ENCODE measurements around the gene IQCF2. TPM values are rescaled to one million over a fixed set of nuclear protein-coding genes. Genes with fewer than 3 reads are reported as not detected.
"Not testable (repeated sequence)": the region's sequence is repeated elsewhere in the genome, so short reads cannot be mapped to it uniquely, and the experiment has no call there.

Gene IQCF2
- total RNA-seq (2014; rRNA removed; shearing (Covaris generic); ENCODE audit: low replicate concordance): not detected in 2 replicates

DNA sequence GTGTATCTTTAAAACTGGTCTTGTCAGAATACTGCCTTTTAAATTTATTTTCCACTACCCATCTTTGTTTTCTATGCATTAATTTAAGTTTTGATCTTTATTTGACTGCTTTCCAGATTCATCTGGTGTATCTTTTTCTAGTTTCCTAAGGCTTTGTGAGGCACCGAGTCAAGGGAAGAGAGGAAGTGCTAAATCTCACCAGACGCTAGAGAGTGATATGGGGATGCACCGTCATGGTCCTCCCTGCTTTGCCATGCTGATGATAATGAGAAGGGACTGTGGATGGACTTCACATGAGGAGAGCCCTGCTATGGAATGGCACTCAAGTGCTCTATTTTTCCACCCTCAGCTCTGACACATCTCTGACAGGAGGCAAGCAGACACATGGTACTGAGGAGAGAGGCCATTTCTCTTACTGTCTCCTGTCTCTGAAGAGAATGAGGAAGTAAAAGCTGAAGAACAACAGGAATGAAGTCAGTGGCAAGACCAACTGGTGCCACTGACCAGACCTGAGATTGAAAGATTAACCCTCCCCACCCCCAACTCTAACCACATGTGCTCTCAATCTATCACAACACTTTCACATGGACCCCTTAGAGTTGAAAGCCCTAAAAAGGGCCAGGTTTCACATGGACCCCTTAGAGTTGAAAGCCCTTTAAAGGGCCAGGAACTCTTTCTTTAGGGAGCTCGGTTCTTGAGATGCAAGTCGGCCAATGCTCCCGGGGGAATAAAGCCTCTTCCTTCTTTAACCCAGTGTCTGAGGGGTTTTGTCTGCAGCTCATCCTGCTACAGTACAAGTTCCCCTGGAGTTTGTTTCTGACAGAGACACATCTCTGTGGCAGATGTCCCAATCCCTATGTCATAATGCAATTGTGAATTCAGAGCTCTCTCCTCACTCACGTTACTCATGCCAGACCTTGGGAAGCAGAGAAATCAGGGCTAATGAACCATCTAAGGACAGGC is at the start of gene IQCF2:
IQCF2 (plus strand) TSS at position 913 of the 963 bp plus-strand sequence. CDS start 52 bp downstream, outside the sequence.
- no peak for DNase-seq
- H3K4me3 ChIP-seq: no peak within 1 kb of the TSS

DNA sequence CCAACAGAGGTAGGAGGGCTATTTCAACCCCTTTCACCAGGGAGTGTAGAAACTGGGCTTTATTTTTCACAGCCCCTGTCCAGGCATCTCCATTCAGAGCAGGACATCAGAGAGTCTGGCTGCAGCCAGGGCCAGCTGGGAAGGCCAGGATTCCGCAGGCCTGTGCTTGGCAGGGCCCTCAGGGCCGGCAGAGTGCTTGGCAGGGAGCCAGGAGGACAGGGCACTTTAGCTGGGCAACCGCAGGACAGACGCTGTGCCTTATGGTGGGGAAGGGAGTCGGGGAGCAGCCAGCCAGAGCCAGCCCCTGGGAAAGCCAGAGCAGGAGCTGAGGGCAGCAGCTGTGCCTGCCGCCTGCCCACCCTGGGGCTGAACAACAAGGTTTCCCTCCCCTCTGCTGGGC is 47.9 kb upstream of the IQCF2 start:
- Histone ChIP-seq H3K9me3 (no peaks in the 10 kb centered on the region), H3K36me3 (no peaks in the 10 kb centered on the region), H3K4me3 (no peak overlapping the region), H3K27me3 (no peaks in the 10 kb centered on the region)
- DNase-seq: peak; percentile 3

More for the DNA sequence above, at the start of gene IQCF2:
- H3K9me3 ChIP-seq: no peaks in the 10 kb centered on the region
- H3K36me3 ChIP-seq: no peaks in the 10 kb centered on the region
- H3K27me3 ChIP-seq: no peaks in the 10 kb centered on the region

DNA sequence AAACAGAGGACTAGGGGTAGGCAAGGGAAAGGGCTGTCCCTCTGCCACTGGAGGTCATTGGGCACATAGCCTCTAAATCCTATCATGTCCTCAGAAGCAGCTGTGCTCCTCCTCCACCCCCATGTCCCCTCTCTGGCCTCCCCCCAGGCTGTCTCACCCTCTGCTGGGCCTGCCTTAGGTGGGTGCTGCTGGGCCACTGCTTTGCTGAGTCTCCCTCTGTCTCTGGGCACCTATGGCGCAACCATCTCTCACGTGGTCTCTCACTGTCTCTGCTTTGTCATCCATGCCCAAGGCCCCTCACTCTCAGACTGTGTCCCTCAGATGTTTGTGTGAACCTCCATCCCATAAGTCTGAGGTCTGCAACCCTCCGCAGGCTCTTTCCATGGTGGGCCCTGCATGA is 47.4 kb upstream of the IQCF2 start:
- DNase-seq: no peak
- no peaks in the 10 kb centered on the region for H3K27me3 ChIP-seq
- H3K36me3 ChIP-seq: no peaks in the 10 kb centered on the region
- H3K4me3 ChIP-seq: no peak overlapping the region
- no peaks in the 10 kb centered on the region for H3K9me3 ChIP-seq

DNA sequence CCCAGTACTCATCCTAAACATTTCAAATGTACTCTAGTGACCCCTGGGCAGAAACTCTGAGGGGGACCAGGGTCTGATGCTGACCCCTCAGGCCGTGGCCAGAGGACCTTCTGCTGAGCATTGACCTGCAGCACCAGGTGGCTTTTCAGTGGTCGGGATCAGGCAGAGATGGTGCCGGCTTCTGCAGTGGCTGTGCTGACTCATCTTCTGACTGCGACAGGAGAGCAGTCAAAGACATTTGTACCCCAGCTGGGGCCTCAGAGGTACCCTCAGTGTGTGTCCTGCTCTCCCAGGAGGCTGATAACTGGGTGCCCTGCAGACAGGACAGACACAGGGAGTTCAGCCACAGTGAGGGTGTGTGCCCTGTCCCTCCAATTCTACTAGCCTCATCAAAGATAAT is 45.8 kb upstream of the IQCF2 start:
- Histone ChIP-seq H3K4me3 (no peak overlapping the region), H3K9me3 (no peaks in the 10 kb centered on the region), H3K27me3 (no peaks in the 10 kb centered on the region), H3K36me3 (no peaks in the 10 kb centered on the region)
- no peak for DNase-seq

DNA sequence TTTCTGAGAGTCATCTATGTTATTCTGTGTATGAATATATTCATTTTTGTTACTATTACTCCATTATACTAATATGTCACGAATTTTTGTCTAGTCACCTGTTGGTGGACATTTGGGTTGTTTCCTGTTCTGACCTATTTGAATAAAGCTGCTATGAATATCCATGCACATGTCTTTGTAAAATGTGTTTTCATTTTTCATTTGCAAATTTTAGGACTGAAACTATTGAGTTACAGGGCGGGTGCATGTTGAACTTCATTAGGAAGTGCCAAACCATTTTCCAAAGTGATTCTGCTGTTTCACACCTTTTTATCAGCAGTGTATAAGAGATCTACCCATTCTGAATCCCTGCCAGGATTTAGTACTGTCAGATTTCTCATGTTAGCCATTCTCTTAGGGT is 44.7 kb upstream of the IQCF2 start:
- no peaks in the 10 kb centered on the region for H3K9me3 ChIP-seq
- no peak overlapping the region for H3K4me3 ChIP-seq
- no peaks in the 10 kb centered on the region for H3K27me3 ChIP-seq
- DNase-seq: no peak
- no peaks in the 10 kb centered on the region for H3K36me3 ChIP-seq

DNA sequence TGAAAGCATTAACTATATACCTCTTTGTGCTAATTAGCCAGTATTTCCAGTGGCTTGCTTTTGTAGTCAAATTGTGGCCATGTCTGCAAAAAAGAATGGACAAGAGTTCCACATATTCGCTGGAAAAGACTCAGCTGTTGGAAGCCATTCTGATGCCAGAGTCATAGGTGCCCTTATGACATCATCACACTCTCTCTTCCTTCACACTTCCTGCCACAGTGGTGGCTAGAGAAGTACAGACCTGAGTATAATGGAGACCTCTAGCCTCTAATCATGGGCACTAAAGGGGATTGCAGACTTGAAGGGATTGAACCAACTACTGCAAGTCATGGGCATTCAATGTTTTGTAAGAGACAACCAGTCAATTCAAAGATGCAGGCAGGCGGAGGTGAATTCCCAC is 44.0 kb upstream of the IQCF2 start:
- Histone ChIP-seq H3K9me3 (no peaks in the 10 kb centered on the region), H3K36me3 (no peaks in the 10 kb centered on the region), H3K4me3 (no peak overlapping the region), H3K27me3 (no peaks in the 10 kb centered on the region)
- DNase-seq: no peak

DNA sequence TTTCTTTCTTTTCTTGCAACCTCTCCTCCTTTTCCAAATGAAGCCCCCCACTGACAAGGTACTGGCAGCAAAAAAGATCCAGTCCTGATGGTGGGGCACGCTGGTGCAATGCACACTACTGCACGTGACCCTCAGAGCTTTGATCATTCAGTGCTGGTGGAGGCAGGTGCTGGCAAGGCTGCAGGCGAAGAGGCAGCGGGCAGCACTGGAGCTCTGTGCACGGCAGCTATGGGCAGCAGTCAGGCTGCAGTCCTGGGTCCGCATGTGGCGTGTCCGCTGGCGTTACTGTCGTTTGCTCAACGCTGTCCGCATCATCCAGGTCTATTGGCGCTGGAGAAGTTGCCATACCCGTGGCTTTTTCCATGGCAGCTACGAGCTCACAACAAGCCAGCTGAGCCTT is 42.3 kb upstream of the IQCF2 start:
- Histone ChIP-seq H3K27me3 (no peaks in the 10 kb centered on the region), H3K9me3 (no peaks in the 10 kb centered on the region), H3K4me3 (no peak overlapping the region), H3K36me3 (no peaks in the 10 kb centered on the region)
- DNase-seq: no peak

DNA sequence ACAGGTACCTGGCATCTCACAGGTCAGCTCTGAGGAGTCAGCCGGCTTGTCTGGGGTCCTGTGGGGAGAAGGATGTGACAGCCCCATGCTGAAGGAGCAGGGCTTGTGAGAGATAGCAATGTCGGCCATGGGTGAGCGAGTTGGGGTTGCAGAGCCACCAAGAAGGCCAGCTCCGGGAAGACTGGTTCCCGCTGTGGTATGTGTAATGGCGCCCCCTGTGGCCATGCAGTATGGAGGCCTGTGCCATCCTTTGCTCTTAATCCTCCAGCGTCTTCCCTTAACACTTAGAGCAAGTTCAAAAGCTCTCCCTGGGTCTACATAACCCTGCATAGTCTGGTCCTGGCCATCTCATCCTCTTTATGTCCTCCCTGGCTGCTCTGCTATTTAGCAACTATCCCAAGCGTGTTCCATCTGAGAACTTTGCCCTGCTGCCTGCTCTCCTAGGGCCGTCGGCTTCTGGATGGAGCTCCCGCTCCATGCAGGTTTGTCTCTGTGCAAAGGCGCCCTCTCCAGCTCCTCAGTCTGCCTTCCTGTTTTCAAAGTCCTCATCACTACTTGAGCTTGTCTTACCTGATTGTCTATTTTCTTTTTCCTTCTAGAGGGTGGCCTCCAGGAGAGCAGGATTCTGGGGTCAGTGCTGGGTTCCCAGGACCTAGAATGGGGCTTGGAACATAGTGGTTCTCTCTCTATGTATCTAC is 41.6 kb upstream of the IQCF2 start:
- peak; percentile 4 for DNase-seq
- no peaks in the 10 kb centered on the region for H3K36me3 ChIP-seq
- no peaks in the 10 kb centered on the region for H3K9me3 ChIP-seq
- H3K4me3 ChIP-seq: no peak overlapping the region
- H3K27me3 ChIP-seq: no peaks in the 10 kb centered on the region

DNA sequence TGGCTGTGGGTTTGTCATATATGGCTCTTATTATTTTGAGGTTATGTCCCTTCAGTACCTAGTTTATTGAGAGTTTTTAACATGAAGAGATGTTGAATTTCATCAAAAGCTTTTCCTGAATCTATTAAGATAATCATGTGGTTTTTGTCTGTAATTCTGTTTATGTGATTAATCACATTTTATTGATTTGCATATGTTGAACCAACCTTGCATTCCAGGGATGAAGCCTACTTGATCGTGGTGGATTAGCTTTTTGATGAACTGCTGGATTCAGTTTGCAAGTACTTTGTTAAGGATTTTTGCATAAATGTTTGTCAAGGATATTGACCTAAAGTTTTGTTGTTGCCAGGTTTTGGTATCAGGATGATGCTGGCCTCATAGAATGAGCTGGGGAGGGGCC is 33.1 kb upstream of the IQCF2 start:
- no peaks in the 10 kb centered on the region for H3K27me3 ChIP-seq
- no peak for DNase-seq
- no peaks in the 10 kb centered on the region for H3K36me3 ChIP-seq
- H3K4me3 ChIP-seq: no peak overlapping the region
- 0 out of 2 replicates have a peak, but pooled peaks cover 3% of the 10 kb centered on the region for H3K9me3 ChIP-seq

DNA sequence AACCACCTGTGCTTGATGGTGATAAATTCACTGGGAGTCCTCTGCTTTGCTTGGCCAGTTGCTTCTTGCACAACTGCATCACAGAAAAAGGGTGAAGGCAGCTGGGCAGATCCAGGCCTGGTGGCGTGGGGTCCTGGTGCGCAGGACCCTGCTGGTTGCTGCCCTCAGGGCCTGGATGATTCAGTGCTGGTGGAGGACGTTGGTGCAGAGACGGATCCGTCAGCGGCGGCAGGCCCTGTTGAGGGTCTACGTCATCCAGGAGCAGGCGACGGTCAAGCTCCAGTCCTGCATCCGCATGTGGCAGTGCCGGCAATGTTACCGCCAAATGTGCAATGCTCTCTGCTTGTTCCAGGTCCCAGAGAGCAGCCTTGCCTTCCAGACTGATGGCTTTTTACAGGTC is 31.1 kb upstream of the IQCF2 start:
- Histone ChIP-seq H3K4me3 (no peak overlapping the region), H3K27me3 (no peaks in the 10 kb centered on the region), H3K36me3 (no peaks in the 10 kb centered on the region), H3K9me3 (0 out of 2 replicates have a peak, but pooled peaks cover 3% of the 10 kb centered on the region)
- no peak for DNase-seq

DNA sequence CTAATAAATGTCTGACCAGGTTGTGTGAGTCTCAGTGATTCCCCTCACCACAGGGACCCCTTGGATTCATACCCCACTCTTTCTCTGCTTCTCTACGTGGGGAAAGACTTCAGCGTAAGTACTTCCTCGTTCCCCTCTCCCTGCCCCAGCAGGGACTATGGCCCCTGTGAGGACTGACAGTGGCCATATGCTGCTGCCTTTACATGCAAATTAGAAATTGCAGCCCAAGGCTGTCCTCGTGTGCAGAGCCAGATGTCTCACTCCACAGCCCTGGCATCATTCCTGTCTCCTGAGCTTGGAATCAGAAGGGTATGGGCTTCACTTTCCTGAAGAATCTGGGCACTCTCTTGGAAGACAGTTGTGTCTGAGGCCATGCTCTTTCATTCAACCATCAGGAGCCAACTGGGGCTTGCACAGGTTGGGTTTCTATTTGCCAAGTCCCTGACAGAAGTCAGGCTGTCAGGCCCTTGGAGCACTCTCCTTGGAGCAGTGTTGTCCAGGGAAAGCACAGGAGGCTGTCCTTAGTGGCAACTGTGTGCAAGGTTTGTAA is 30.5 kb upstream of the IQCF2 start:
- DNase-seq: no peak
- no peaks in the 10 kb centered on the region for H3K27me3 ChIP-seq
- H3K36me3 ChIP-seq: no peaks in the 10 kb centered on the region
- no peak overlapping the region for H3K4me3 ChIP-seq
- H3K9me3 ChIP-seq: 0 out of 2 replicates have a peak, but pooled peaks cover 3% of the 10 kb centered on the region

DNA sequence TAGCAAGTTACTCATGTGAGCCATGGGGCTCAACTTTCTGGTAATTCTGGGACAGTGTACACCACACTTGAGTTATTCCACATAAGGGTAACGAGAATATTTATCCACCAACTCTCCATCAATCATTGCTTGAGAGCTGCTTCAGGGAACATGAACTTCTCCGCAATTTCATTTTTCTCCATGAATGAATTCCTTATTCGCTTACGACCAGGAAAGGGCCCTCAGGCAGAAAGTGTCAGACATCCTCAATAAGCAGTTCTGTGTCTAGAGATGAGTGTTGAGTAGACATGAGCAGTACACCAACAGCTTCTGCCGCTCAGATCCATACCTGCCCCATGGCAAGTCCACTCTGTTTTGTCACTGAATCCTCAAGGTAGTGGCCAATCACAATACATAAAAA is 24.8 kb upstream of the IQCF2 start:
- Histone ChIP-seq H3K27me3 (no peaks in the 10 kb centered on the region), H3K4me3 (no peak overlapping the region), H3K9me3 (no peaks in the 10 kb centered on the region), H3K36me3 (no peaks in the 10 kb centered on the region)
- DNase-seq: no peak

DNA sequence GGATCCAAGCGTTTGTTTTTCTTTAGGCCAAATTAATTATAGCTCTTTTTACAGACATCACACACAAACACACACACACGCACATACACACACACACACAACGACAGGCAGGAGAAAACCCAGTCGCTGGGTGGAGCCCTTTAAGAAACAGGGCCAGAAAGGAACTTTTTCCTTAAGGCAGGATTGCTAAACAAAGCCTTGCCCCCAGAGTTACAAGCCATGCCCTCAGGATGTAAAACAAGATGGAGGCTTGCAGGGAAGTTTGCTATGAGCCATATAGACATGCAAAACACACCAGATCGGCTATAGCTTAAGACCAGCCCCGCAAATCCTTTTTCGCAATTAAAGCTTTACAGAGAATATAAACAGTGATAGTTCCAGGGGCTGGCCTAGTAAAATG is 16.3 kb upstream of the IQCF2 start:
- Histone ChIP-seq H3K4me3 (no peak overlapping the region), H3K9me3 (no peaks in the 10 kb centered on the region; the same call in 1 of the 2 replicates), H3K27me3 (no peaks in the 10 kb centered on the region), H3K36me3 (no peaks in the 10 kb centered on the region)
- no peak for DNase-seq

DNA sequence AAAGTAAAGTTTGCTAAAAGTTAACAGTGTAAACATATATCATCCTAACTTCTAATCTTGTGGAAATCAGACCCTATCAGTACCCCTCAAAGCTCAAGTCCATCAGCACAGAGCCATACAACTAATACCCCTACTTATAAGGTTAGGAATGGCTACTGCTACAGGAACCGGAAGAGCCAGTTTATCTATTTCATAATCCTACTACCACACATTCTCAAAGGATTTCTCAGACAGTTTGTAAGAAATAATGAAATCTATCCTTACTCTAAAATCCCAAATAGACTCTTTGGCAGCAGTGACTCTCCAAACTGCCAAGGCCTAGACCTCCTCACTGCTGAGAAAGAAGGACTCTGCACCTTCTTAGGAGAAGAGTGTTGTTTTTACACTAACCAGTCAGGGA is 6.0 kb upstream of the IQCF2 start:
- DNase-seq, H3K4me3 ChIP-seq, H3K9me3 ChIP-seq: not testable (repeated sequence)

DNA sequence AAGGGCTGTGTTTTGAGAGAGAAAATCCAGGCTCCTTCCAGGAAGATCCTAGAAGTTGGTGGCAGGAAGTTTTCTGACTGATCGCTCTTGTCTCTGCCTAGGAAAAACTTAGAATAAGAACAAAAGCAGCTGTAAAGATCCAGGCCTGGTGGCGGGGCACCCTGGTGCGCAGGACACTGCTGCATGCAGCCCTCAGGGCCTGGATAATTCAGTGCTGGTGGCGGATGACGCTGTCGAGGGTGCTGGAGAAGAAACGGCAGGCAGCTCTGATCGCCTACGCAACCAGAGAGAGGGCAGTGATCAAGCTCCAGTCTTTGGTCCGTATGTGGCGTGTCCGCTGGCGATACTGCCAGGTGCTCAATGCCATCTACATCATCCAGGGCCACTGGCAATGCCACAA is 1.5 kb downstream of the IQCF2 start:
- Histone ChIP-seq H3K36me3 (no peaks in the 10 kb centered on the region), H3K4me3 (no peak overlapping the region), H3K27me3 (no peaks in the 10 kb centered on the region), H3K9me3 (no peaks in the 10 kb centered on the region)
- no peak for DNase-seq

More for the DNA sequence above, 6.0 kb upstream of the IQCF2 start:
- H3K36me3 ChIP-seq, H3K27me3 ChIP-seq: not testable (repeated sequence)

DNA sequence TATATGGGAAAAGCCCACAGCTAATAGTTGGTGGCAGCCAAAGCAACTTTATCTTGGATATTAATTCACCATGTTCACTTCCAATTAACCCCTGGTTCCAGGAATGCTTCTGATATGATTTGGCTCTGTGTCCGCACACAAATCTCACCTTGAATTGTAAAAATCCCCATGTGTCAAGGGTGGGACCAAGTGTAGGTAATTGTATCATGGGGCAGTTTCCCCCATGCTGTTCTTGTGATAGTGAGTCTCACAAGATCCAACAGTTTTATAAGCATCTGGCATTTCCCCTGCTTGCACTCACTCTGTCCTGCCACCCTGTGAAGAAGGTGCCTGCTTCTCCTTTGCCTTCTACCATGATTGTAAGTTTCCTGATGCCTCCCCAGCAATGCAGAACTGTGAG is 7.5 kb downstream of the IQCF2 start:
- DNase-seq, H3K27me3 ChIP-seq, H3K4me3 ChIP-seq, H3K36me3 ChIP-seq, H3K9me3 ChIP-seq: not testable (repeated sequence)

DNA sequence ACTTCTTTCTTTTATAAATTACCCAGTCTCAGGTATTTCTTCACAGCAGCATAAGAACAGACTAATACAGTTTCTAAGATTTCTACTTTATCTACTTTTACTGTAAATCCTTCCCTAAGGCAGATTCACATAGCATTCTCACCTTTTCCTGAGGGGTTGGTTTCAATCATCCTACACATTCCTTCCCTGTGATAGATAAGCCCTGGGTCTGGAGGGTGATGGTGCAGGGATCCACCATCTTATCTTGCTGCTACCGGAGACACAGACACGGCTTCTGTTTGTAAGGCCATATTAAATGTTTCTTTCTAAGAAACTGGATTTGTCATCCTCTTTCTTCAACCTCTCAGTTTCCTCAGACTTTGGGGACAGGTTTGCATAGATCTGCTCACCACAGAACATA is 7.9 kb downstream of the IQCF2 start:
- Histone ChIP-seq H3K36me3 (no peaks in the 10 kb centered on the region), H3K27me3 (no peaks in the 10 kb centered on the region), H3K4me3 (no peak overlapping the region), H3K9me3 (no peaks in the 10 kb centered on the region)
- DNase-seq: no peak

Measured in MG63 (cell line).